ENCODE results near the gene MPLKIP.
"Not testable (repeated sequence)": the region's sequence is repeated elsewhere in the genome, so short reads cannot be mapped to it uniquely, and the experiment has no call there.

The MPLKIP gene

GRCh38 chr7:40134428-40135316 is at the start of gene MPLKIP, which contains the start of gene SUGCT:
Gene MPLKIP, minus strand, starts transcription at chr7:40134622. Its CDS starts 55 bp downstream, at chr7:40134567.
Gene SUGCT, plus strand, starts transcription at chr7:40135005.
- peak; percentile 82 for DNase-seq

GRCh38 chr7:40182452-40182851 is 48.0 kb upstream of the MPLKIP start:
- DNase-seq = no peak

DNA sequence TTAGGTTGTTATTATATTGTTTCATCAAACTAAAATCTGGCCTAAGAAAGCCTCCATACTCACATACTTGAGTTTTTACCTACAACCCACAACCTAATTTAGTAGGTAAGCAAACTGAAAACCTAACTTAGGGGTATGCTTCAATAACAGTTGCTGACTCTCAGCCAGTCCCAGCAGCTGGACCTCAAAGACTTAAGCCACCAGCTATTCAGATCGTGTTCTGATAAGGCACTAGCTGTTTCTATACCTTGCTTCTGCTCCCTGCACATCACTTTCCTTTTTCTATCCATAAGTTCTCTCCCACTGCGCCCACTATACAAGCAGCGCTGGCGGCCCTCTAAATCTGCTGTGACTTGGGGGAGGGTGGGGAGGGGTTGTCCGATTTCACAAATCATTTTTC is 42.6 kb upstream of the MPLKIP start:
- no peak for DNase-seq

DNA sequence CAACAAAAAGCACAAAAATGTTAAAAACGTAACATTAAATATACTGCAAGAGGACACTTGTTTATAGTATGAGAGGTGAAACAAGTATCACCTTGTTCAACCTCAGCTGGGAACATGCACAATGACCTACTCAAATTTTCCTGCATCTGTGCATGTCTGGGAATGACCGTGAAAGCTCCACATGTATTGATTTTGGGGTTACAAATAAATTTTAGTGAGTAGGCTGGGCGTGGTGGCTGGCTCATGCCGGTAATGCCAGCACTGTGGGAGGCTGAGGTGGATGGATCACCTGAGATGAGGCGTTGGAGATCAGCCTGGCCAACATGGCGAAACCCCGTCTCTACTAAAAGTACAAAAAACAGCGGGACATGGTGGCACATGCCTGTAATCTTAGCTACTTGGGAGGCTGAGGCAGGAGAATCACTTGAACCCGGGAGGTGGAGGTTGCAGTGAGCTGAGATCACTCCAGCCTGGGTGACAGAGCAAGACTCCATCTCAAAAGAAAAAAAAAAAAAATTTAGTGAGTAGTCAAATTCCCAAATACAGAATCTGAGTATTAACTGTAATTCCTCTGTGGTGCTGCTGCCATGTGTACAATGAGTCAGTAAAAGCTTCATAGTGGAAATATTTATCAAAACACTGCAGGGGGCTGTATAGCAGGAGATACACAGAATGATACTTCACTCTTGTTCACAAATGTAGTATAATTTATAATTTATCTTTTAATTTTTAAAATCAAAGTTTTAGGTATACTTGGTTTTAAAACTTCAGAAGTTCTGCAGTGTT is 41.5 kb upstream of the MPLKIP start:
- no peak for DNase-seq

GRCh38 chr7:40175256-40175655 is 40.8 kb upstream of the MPLKIP start:
- DNase-seq = not testable (repeated sequence)

DNA sequence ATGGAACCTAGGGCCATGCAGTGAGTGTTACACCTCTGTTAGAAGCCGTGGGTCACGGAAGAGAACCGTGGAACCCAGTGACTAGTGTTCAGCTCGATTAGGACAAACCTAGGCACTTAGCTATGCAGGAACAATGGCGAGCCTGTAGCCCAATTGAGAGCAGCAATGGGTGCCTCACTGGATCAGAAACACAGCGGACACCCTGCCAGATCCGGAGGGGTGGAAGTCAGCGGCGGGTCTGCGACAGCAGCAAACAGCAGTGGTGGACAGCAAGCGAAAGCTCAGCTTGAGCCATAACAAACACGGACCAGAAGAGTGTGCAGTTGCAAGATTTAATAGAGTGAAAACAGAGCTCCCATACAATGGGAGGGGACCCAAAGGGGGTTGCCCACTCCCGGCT is 38.7 kb upstream of the MPLKIP start:
- not testable (repeated sequence) for DNase-seq

GRCh38 chr7:40168266-40168665 is 33.8 kb upstream of the MPLKIP start:
- DNase-seq = not testable (repeated sequence)

DNA sequence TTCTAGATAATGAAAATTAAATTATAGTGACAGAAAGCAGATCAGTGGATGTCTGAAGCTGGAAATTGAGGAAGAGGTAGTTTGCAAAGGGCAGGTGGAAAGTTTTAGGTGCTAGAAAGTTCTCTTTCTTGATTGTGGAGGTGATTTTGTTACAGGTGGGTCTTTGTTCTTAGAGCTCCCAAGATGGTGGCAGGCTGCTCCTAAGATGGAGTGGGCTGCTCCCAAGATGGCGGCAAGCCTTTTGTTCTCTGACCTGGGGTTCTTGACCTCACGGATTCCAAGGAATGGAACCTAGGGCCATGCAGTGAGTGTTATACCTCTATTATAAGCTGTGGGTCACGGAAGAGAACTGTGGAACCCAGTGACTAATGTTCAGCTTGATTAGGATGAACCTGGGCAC is 32.9 kb upstream of the MPLKIP start:
- no peak for DNase-seq

DNA sequence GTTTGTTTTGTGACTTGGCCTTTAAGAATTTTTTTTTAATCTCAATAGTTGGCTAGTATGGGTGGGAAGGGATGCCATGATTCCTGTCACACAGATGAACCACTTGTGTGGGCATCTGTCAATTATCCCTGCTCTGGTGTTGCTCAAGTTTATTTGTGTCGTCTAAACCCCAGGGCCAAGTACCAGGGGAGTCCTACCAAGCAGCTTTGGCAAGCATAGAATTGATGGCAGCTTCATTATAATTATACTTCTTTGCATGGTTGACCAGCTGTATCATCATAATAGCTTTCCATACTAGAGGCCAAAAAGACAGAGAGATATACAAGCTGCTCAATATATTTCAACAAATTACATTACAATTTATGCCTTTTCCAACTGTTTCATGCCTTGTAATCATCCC is 30.8 kb upstream of the MPLKIP start:
- no peak for DNase-seq

DNA sequence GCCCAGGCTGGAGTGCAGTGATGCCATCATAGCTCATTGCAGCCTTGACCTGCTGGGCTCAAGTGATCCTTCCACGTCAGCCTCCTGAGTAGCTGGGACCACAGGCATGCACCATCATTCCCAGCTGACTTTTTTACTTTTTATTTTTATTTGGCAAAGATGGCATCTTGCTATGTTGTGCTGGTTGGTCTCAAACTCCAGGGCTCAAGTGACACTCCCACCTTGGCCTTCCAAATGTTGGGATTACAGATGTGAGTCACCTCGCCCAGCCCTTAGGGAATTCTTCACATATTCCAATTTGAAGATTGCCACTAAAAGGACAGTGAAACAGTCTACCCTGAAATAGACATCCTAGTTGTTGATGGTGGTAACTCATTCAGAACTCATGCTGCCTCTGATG is 28.1 kb upstream of the MPLKIP start:
- no peak for DNase-seq

DNA sequence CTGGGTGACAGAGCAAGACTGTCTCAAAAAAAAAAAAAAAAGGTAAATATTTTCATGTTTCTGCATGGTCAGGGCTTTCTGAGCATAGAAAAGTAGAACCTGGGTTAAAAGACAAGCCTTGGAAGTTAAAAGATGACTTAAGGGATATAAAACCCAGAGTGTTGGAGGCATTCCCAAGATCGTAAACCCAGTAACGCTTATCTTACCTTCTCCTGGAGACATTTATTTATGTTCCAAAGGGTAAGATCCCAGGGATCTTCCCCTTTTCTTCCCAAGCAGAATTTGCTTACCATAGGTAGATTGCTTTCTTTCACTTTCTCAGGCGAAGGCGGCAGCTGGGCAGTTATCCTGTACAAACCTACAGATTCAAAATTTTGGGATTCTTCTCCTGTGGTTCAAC is 22.6 kb upstream of the MPLKIP start:
- DNase-seq = no peak

DNA sequence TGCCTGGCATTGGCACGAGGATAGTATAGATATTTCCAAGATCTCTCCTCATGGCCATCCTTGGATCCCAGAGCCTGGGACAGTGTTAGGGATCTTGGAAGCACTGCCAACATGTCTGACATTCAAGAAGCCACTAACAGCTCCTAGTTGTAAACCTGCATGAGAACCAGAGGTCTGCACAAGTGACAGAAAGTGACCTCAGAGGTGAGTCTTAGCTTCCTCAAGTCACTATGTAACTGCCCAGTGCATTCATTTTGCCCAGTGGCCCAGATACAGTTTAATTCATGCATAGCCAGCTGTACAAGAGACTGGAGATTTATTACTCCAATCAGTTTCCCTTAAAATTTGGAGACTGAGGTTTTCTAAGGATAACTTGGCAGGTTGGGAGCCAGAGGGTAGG is 17.1 kb upstream of the MPLKIP start:
- no peak for DNase-seq

DNA sequence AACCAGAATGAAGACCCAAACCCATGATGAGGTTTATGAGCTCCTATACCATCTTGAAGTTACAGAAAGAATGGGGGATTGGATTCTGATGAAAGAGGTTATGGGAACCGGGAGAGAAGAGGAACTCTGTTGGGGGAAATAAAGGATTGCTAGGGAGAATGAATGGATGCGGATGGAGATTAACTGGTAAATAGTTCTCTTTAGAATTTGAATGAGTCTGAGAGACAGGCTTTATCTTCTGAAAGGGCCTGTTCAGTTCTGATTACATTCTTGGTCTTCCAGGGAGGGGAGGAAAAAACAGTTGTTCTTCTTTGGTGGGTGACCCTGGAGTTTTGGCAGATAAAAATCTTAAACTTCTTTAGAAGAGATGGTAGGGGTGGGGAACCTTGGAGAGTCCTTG is 14.2 kb upstream of the MPLKIP start:
- no peak for DNase-seq

DNA sequence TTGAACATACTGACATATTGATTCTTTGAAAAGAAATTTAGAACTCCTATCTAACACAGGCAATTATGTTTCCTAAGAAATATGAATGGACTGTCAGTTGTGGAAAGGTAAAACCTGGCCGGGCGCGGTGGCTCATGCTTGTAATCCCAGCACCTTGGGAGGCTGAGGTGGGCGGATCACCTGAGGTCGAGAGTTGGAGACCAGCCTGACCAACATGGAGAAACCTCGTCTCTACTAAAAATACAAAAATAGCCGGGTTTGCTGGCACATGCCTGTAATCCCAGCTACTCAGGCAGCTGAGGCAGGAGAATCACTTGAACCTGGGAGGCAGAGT is 13.8 kb upstream of the MPLKIP start:
- not testable (repeated sequence) for DNase-seq

DNA sequence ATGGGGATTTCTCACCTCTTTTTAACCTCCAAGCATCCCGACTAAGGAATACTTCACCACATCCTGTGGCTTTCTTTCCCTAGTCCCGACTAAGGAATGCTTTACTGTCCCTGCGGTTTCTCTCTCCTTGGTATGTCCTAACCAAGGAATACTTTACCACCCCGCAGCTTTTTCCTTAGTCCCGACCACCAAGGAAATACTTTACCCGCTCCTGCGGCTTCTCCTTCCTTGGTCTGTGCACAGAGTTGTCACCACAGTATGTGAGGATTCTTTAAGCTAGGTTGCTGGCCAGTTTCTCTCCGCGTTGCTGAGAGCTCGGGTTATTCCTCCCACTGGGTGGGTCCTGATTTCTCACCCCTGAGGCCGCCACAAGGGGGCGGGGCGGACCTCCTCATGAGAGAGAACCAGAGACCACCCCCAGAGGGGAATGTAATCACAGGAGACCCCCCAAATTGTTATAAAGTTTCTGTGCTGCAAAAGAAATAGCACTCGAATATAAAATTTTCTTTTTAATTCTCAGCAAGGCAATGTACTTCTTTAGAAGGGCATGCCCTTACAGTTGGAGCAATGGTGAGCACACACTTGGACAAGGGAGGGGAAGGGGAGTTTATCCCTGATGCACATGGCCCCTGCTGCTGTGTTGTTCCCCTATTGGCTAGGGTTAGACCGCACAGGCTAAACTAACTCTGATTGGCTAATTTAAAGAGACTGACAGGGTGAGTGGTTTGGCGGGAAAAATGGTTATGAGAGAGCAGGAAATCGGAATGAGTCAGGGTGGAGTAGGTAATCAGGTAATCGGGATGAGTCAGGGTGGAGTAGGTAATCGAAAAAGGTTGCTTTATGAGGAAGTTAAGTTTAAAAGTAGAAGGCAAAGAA is 13.2 kb upstream of the MPLKIP start:
- DNase-seq = no peak

DNA sequence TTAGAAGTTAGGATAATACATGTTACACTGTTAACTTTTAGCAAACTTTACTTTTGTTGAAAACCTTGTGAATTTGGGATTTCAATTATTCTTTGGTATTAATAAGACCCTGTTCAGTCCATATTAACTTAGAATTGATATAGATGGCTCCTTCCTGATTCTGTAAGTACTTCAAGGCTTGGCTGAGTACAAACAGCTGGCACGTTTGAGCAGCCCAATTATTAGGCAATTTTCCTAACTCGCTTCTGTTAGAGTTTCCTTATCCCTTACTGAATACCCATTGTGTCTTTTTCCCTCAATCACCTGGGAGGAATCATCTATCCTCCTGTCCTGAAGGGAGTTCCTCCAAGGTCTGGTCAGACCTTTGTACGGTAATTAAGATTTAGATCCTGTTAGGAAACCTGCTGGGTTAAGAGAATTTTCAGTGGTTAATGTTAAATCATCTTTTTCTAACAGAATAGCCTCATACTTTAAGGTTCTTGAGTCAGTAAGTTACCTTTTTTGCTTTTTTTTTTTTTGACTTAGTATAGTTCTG is 11.2 kb upstream of the MPLKIP start:
- DNase-seq = not testable (repeated sequence)

GRCh38 chr7:40141916-40142315 is 7.5 kb upstream of the MPLKIP start:
- DNase-seq = not testable (repeated sequence)

DNA sequence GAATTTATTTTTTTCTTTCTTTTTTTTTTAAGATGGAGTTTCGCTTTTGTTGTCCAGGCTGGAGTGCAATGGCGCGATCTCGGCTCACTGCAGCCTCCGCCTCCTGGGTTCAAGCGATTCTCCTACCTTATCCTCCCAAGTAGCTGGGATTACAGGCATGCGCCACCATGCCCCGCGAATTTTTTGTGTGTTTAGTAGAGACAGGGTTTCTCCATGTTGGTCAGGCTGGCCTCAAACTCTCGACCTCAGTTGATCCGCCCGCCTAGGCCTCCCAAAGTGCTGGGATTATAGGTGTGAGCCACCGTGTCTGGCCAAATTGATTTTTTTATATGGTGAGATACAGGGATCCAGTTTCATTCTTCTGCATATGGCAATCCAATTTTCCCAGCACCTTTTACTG is 5.5 kb upstream of the MPLKIP start:
- not testable (repeated sequence) for DNase-seq

GRCh38 chr7:40138973-40139372 is 4.6 kb upstream of the MPLKIP start:
- no peak for DNase-seq

DNA sequence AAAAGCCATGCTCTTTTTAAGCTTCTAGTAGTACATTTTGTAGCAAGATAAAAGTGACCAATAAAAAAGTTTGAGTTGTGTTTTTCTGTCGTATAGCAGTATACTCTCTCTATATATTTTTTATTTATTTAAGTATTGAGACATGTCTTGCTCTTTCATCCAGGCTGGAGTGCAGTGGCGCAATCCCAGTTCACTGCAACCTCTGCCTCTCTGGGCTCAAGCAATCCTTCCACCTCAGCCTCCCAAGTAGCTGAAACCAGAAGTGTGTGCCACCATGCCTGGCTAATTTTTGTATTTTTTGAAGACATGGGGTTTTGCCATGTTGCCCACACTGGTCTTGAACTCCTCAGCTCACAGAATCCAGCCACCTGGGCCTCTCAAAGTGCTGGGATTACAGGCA is 3.1 kb upstream of the MPLKIP start:
- no peak for DNase-seq

GRCh38 chr7:40135317-40135610 is 842 bp upstream of the MPLKIP start:
- DNase-seq = no peak

GRCh38 chr7:40133561-40134427 is 628 bp downstream of the MPLKIP start:
- no peak for DNase-seq
